Ecto neural progenitor cell (in vitro differentiated cells): ENCODE data around the gene PRF1.
"Not testable (repeated sequence)": the region's sequence is repeated elsewhere in the genome, so short reads cannot be mapped to it uniquely, and the experiment has no call there.

Source experiments
- DNase-seq: peaks from one replicate; pipeline ENCODE4 v3.0.0-alpha.2; 2018; ENCODE audit warnings: low spot score

The PRF1 gene

GRCh38 chr10:70617798-70618568 lies 15.4 kb upstream of the PRF1 start:
- no peak for DNase-seq

- no peak for DNase-seq
These were observed 14.2 kb upstream of the PRF1 start for GRCh38 chr10:70616761-70617160.

- no peak for DNase-seq
These were observed 13.4 kb upstream of the PRF1 start for GRCh38 chr10:70615784-70616522.

GRCh38 chr10:70615211-70615610 lies 12.7 kb upstream of the PRF1 start:
- DNase-seq: no peak

GRCh38 chr10:70614364-70614763 lies 11.8 kb upstream of the PRF1 start:
- not testable (repeated sequence) for DNase-seq

- no peak for DNase-seq
These were observed 11.4 kb upstream of the PRF1 start for GRCh38 chr10:70613941-70614340.

GRCh38 chr10:70607936-70608335 lies 5.4 kb upstream of the PRF1 start:
- DNase-seq: no peak

- DNase-seq: no peak
These were observed 2.6 kb upstream of the PRF1 start for GRCh38 chr10:70605161-70605560.

- DNase-seq: no peak
These were observed 1.6 kb upstream of the PRF1 start for GRCh38 chr10:70604106-70604505.

GRCh38 chr10:70603449-70603801 lies 884 bp upstream of the PRF1 start:
- DNase-seq: no peak

- DNase-seq: no peak
These were observed 795 bp downstream of the PRF1 start for GRCh38 chr10:70601746-70602145.

- no peak for DNase-seq
These were observed 1.8 kb downstream of the PRF1 start for GRCh38 chr10:70600512-70601395.

- no peak for DNase-seq
These were observed 2.8 kb downstream of the PRF1 start for GRCh38 chr10:70599791-70600190.

- DNase-seq: no peak
These were observed 3.2 kb downstream of the PRF1 start for GRCh38 chr10:70599319-70599718.

GRCh38 chr10:70598857-70599295 lies 3.7 kb downstream of the PRF1 start:
- DNase-seq: no peak

GRCh38 chr10:70597856-70598815 lies 4.4 kb downstream of the PRF1 start:
- no peak for DNase-seq

GRCh38 chr10:70596860-70597809 lies 5.4 kb downstream of the PRF1 start:
- no peak for DNase-seq

- DNase-seq: no peak
These were observed 6.3 kb downstream of the PRF1 start for GRCh38 chr10:70596110-70596798.

- DNase-seq: no peak
These were observed 7.0 kb downstream of the PRF1 start for GRCh38 chr10:70595566-70596016.

- DNase-seq: no peak
These were observed 8.4 kb downstream of the PRF1 start for GRCh38 chr10:70594161-70594560.
